ENCODE measurements around the gene VAV2.

Gene VAV2

DNA sequence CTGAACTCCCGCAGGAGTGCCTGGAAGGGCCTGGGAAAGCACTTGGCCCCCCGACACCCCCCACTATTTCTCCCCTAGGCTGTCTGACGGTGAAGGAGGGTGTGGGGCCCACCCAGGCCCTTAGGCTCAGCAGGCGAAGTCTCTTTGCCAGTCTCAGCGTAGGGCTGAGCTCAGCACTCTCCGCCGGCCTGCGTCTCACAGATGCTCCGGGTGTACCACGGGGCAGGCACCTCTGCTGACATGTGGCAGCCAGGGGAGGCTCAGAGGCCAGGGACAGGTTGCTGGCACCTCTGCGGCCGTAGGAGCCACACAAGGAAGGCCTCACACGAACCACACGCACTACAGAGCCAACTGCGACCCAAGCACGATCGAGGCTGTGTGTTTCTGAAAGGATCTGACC is 114.2 kb downstream of the VAV2 start:
- no peak for DNase-seq (ENCODE audit: low read depth in 1 of 2, low spot score in 1 of 2)

DNA sequence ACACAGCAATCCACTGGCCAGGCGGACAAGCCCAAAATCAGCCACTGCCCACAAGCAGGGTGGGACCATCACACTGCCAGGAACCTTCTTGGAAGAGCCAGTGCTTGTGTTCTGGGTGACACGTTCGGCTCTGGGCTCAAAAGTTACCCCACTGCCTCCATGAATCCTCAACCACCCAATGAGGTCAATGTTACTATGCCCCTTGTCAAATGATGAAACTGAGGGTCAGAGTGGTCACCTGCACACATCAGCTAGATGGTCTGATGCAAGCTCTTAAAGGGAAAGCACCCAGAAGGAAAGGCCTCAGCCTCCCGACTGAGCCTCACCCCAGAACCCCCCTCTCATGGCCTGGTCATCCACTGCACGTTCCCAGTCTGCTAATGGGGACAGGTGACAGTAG is 114.8 kb downstream of the VAV2 start:
- no peak for DNase-seq (ENCODE audit: low read depth in 1 of 2, low spot score in 1 of 2)

DNA sequence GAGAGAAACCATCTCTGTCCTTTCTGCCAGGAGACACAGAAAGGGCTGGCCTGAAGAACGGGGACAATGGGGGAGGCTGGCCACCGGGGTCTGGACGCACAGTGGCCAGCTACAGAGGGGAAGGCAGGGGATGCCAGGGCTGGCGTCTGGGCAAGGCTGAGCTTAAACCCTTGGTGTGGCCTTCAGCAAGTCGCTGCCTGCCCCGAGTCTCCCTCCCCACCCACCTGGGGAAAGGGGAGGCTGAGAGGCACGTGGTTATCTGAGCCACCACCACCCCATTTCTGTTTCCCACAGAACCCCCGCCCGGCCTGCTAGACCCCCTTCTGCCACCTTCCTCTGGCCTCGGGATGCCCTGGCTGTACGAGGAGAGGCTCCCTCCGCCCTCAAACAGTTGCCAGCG is 115.3 kb downstream of the VAV2 start:
- DNase-seq (ENCODE audit: low read depth in 1 of 2, low spot score in 1 of 2), result no peak

DNA sequence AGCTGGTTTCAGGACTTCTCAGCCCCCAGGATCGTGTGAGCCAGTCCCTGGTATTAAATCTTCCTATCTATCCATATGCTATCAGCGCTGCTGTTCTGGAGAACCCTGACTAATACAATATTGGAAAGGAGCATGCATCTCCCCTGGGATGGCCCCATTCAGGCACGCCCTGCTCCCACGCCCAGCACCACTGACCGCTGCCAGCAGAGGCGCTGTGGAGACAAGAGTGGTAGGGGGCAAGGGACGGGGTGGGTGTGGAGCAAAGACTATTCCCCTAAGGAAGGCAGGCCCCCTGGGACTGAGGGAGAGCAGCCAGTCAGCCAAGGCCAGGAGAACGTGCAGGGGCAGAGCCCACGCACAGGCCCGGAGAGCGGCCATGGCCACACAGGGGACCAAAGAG is 116.0 kb downstream of the VAV2 start:
- no peak for DNase-seq (ENCODE audit: low read depth in 1 of 2, low spot score in 1 of 2)

DNA sequence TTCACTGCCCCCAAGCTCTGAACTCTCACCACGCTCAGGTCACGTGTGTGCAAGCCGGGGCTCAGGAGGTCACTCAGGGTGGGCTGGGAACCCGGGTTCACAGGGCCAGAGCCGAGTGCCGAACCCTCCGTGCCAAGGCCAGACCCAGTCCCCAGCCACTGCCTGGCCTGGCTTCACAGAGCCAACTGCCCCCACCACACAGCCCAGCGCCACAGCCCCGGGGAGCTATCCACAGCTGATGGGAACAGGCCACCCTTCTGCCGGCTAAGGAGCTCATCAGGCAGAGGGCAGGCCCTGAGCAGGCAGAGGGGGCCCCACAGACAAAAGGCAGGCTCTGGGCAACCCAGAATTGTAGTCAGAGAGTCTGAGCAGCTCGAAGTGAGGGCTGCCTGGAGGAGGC is 117.0 kb downstream of the VAV2 start:
- no peak for DNase-seq (ENCODE audit: low read depth in 1 of 2, low spot score in 1 of 2)

DNA sequence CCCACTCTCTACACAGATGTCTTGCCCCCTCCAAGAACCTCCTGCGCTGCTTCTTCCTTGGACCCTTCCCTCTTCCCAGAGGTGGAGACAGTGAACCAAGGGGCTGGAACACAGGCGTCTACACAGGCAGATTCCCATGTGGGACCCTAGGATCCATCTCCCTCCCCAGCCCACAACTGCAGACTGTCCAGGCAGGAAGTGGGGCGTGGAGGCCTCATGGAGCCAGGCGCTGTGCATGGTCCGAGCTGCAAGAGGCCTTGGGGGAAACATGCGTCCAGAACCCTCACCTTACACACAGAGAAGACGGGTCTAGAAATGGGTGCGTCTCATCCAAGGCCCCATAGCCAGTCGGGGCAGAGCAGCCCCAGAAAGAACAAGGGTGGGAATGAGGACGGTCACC is 117.5 kb downstream of the VAV2 start:
- DNase-seq (ENCODE audit: low read depth in 1 of 2, low spot score in 1 of 2), result no peak

DNA sequence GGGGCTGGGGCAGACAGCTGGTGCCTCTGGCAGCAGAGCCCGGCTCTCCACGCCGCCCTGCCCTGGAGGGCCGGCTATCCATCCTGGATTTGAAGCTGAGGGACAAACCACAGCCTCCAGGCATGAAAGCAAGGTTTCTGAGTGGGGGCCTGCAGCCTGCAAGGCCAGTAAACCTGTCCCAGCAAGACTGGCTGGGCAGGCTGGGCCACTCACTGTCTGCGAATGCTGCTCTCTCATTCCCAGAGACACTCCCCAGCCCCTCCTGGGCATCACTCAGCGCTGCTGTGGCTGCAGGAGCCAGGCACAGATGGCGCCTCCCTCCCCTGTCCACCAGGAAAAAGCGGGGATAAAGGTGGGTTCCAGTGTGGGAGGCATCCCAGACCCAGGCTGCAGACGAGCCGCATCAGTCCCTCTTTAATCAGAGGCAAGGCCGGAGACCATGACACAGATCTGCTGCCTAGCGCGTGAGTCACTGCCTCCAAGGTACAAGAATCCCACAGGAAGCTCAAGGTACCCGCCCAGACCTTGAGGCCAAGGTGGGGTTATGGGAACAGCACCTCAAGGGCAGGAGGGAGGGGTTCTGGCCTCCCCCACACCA is 118.0 kb downstream of the VAV2 start:
- DNase-seq (ENCODE audit: low read depth in 1 of 2, low spot score in 1 of 2), result no peak

DNA sequence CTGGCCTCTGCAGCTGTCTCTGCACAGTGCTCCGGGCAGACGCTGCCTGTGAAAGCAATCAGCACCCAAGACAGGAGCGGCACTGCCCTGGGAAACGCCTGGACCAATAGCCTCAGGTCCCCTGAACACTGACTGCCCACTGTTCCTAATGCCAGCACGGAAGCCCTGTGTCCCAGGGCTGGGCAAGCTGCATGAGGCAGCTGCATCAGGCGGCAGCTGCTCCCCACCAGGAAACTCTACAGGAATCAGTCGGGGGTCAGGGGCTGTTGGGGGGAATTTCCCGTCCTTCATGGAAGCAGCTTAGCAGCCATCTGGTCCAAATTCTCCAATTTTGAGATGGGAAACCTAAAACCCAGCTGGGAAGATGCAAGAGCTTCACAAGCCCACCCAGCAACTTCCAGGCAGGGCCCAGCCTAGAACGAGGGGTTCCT is 118.6 kb downstream of the VAV2 start:
- DNase-seq (ENCODE audit: low read depth in 1 of 2, low spot score in 1 of 2), result no peak

DNA sequence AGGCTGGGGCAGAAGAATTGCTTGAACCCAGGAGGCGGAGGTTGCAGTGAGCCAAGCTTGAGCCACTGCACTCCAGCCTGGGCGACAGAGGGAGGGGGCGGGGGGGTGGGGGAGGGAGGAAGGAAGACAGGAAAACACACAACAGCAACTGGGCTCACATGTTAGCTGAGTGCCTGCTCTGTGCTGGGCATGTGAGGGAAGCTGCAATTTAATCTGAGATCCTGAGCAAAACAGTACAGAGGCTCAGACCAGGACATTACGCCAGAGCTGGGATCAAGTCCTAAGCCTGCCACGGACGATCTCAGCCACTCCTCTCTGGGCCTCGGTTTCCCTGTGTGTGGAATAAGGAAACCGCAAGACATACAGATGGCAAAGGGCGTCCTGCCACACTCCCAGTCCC is 119.1 kb downstream of the VAV2 start:
- DNase-seq (ENCODE audit: low read depth in 1 of 2, low spot score in 1 of 2), result no peak

DNA sequence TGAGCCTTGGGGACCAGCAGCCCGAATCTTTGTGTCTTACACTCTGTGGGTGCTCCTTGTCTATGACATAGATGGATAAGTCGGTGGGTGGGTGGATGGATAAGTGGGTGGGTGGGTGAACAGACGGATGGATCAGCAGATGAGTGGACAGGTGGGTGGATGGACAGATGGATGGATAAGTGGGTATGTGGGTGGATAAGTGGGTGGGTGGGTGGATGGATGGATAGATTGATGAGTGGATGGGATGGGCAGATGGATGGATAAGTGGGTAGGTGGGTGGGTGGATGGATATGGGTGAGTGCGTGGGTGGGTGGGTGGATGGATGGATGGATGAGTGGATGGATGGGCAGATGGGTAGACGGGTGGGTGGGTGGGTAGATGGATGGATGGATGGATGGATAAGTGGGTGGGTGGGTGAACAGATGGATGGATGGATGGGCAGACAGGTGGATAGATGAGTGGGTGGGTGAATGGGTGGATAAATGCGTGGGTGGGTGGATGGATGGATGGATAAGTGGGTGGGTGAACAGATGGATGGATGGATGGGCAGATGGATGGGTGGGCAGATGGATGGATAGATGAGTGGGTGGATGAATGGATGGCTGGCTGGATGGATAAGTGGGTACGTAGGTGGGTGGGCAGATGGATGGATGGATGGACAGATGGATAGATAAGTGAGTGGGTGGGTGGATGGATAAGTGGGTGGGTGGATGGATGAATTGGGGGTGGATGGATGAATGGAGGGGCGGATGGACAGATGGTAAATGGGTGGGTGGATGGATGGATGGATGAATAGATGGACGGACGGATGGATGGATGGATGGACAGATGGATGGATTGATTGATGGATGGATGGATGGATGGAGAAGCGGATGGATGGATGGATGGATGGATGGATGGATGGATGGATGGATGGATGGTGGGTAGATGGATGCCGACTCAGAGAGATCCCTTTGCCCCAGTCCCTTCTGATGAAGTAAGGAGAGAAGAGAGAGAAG is 121.2 kb downstream of the VAV2 start:
- DNase-seq (ENCODE audit: low read depth in 1 of 2, low spot score in 1 of 2), result no peak

DNA sequence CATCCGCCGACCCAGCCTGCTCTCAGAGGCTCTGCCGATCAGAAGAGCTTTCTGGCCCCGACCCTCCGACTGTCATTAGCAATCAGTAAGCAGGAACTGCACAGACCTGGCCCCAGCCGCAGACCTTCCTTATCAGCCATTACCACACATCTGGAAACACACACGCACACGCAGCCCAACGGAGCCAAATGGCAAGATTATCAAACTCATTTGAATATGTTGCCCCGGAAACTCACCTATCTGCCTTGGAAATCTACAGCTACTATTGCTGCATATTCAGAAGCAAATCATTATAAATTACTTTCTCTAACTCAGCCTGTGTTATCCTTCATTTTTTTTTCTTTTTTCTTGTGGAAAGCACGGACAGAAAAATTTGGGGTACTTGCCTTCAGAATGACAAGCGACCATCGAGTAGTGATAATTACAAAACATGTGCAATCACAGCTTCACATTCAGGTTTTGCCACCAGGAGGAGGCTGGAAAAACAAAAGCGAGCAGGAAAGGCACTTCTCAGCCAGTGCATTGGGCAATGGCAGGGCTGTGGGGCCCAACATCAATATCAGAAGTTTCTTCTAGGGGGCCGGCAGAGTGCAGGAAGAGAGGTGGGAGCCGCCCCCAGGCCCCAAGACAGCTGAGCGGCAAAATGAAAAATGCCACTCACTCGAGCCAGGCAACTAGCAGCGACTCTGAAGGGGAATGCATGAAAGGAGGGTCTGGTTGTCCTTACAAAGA is 122.3 kb downstream of the VAV2 start:
- no peak for DNase-seq (ENCODE audit: low read depth in 1 of 2, low spot score in 1 of 2)

DNA sequence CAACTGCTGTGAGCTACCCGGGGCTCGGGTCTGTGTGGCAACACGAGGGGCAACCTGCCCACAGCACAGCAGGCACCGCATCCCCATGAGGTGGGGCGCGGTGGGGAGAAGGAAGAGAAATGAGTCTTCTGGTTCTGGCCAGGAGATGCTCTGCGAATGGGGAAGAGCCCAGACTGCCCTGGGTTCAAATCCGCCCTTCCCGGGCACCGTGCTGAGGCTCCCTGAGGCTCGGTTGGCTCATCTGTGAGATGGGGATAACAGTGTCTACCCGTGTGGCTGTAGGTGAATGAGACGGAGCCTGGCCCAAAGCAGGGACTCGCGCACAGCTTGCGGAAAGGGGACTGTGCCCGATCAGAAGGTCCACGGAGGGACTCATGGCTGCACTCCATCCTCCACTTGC is 123.9 kb downstream of the VAV2 start:
- no peak for DNase-seq (ENCODE audit: low read depth in 1 of 2, low spot score in 1 of 2)

DNA sequence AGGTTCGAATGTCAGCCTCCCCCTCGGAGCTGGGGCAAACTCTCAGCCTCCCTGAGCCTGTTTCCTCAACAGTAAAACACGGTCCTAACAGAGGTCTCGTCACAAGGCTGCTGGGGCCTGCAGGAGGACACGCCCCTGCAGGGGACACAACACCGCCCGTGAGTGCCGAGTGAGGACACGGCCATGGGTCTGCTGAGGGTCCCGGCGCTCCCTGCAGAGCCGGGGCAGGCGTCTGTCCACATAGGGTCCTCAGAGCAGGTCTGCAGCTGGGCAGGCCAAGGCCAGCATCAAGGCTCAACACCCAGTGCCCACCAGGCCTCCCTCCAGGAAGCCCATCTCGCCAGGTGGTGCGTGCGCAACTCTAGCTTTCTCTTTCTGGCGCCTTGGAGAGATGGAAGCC is 125.2 kb downstream of the VAV2 start:
- no peak for DNase-seq (ENCODE audit: low read depth in 1 of 2, low spot score in 1 of 2)

DNA sequence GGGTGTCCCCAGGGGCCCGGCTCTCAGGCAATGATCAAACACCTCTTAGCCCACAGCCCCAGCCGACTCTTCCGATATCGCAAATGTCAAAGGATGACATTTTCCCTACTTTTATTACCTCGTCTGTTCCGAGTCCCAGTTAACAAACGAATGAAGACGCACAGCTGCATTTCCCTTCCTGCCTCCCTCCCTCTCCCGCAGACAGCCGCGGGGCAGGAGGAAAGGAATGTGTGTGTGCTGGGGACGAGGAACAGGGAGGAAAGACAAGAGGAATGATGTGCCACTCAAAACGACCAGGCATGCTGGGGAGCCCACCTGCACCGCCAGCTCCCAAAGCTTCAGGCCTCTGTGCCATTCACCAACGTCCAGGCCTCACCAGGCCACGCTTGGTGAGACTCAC is 128.1 kb downstream of the VAV2 start:
- no peak for DNase-seq (ENCODE audit: low read depth in 1 of 2, low spot score in 1 of 2)

DNA sequence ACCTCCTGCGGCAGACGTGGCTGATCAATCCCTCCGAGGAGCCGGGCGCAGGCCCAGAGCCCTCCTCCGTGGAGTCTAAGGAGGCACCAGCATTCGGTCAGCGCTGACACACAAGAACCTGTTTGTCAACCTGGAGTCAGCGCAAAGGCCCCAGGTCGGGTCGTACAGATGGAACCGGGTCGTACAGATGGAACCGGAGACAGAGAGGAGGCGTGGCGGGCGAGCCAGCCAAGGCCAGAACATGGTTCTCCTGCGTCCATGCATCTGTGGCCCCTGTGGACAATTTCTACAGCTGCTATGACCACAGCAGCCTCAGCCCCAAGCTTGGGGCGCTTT is 128.9 kb downstream of the VAV2 start:
- no peak for DNase-seq (ENCODE audit: low read depth in 1 of 2, low spot score in 1 of 2)

DNA sequence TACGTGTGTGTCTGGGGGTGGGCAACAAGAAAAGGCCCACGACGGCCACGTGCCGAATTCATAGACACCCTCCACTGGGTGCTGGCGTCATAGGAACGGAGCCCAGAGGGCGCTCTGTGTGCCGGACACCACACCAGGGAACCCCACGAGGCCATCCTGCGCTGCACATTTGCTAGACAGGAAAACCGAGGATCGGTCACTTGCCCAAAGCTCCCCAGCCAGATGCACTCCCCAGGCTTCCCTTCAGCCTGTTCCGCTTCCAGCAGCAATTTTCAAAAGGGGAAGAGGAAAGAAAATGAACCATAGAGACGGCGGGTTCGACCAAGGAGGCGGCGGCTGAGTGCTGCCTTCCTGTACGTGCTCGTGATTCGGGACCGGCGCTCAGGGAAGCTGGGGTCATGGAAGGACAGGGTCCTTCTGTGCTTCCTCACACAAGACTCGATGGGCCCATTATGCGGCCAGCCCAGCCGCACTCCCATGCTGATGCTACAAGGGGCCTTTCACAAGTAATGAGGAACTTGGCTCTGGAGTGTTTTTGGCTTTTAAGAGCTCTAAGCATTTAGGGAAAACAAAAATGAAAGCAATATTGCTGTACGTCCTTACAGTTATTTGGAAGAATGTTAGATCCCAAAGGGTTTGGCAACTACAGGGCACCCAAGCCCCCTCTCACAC is 129.4 kb downstream of the VAV2 start:
- DNase-seq (ENCODE audit: low read depth in 1 of 2, low spot score in 1 of 2), result no peak

DNA sequence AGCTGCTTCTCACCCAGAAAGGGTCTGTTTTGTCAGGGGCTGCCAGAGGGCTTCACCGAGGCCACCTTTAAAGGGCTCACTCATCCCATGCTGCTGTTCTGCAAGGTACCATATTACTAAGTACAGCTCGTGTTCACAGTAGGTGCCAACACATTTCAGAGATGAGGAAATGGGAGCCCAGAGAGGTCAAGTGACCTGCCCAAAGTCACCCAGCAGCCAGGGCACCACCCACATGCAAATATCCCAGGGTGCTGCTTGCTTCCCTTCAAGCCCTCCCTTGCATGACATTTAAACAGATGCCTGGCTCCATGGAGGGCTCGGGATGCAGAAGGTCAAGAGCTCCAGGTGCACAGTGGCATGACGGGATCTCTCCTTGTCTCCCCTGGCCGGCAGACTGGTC is 130.4 kb downstream of the VAV2 start:
- no peak for DNase-seq (ENCODE audit: low read depth in 1 of 2, low spot score in 1 of 2)

DNA sequence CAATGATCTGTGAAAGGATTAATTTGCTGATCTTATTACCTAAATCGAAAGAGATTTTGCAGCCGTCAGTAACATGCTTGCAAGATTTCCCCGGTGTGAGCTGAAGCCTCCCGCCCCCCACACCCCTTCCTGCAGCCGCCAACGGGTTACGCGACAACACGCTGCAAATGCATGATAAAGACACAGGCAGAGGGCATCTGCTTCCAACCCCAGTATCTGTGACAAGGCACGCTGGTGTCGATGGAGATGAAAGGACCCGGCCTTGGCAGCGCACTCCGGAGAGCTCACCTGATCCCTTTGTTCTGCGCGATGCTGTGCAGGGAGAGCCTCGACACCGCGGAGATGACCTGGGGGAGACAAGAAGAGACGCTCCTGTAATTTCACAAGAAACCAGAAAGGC is 131.0 kb downstream of the VAV2 start:
- DNase-seq (ENCODE audit: low read depth in 1 of 2, low spot score in 1 of 2), result no peak

DNA sequence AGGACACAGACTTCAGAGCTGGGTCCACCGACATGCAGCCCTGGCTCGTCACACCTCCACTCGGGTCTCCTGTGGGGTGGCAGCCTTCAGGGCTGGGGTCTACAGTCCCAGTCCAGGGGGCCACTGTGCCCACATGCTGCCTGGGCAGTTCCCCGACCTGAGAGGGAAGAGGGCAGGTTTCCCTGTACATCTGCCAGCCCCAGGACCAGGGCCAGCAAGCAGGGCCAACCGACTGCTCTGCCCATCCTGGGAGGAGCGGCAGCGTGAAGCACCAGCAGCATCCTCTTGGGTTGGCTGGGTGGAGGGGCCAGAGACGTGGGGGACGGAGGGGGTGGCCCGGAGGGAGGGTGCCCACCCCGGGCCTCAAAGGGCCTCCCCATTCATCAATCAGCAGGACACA is 133.4 kb downstream of the VAV2 start:
- no peak for DNase-seq (ENCODE audit: low read depth in 1 of 2, low spot score in 1 of 2)

DNA sequence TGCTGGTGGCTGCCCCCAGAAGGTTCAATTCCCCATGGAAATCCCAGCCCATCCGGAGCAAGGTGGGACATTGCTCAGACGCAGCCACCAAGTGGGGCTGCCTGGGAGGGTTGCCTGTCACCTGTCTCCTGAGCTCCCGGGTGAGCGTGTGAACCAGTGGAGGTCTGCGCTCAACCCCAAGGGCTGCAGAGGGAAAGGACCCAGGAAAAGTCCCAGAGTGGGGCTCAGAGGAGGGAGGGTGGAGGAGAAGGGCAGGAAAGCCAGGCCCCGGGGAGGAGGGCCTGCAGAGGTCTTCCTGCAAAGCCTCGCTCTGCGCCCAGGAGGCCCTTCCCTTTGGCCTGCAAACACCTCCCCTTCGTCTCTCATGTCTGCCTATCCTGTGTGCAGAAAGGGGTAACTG is 134.5 kb downstream of the VAV2 start:
- DNase-seq (ENCODE audit: low read depth in 1 of 2, low spot score in 1 of 2), result no peak

DNA sequence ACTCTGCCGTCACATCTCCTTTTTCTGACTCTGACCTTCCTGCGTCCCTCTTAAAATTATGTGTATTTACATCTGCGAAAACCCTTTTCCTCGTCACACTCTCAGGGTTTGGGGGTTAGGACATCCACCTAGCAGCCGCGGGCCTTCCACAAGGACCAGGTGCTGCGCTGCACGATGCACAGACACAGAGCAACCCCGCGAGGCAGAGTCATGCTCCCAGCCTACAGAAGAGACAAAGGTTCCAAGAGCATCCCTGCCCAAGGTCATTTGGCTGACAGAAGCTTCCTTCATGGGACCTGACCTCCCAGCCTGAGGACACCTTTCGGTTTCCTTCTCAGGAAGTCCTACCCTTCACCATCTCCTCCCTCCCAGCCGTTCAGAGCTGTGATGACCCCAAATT is 135.3 kb downstream of the VAV2 start:
- DNase-seq (ENCODE audit: low read depth in 1 of 2, low spot score in 1 of 2), result no peak

All from stimulated activated CD4-positive, alpha-beta T cell treated with anti-CD3 and anti-CD28 coated beads, Interleukin-15, amount 100 ng/mL, for 1 hour (primary cell).